SK-N-SH (cell line): ENCODE measurements around the gene IL21R. TPM values are rescaled to one million over a fixed set of nuclear protein-coding genes. Genes with fewer than 3 reads are reported as not detected.

Experiments
- CTCF ChIA-PET: fragments of 300-600, 350-600 bp; formaldehyde crosslinking; extraction: SDS; loops from one replicate; lab custom pipeline; 2021; lab: Yijun Ruan, JAX
- POLR2A ChIA-PET: fragments of 350-600 bp; sonication (Branson Sonifier 250); formaldehyde crosslinking; extraction: SDS; loops from one replicate; lab custom pipeline; 2020; ENCODE audit warnings: antibody characterized with exemption, inconsistent platforms; lab: Yijun Ruan, JAX
- DNase-seq: peaks from one replicate; pipeline ENCODE4 v3.0.0; 2012
- H2AFZ ChIP-seq: fragments of 200-600 bp; sonication (generic); 2 replicates; pipeline ENCODE4 v1.8.1; 2016; ENCODE audit warnings: antibody characterized with exemption, mild to moderate bottlenecking, low read depth
- H3F3A ChIP-seq: fragments of 200-600 bp; sonication (generic); replicated peaks from 2 replicates; pipeline ENCODE3; 2016; ENCODE audit warnings: antibody characterized with exemption, mild to moderate bottlenecking; ENCODE audit not compliant: insufficient read depth
- H3K27ac ChIP-seq, 2 experiments: fragments of 200-500 bp in 1 of 2; fragments of 200-600 bp in 1 of 2; sonication (Bioruptor generic) in 1 of 2; sonication (generic), shearing (Covaris generic) in 1 of 2; 2 replicates each; pipeline versions ENCODE4 v1.5.1 to v1.6.1; 2014 to 2016; ENCODE audit warnings: low read depth in 2 of 2, inconsistent platforms in 1 of 2, low read length in 1 of 2, mild to moderate bottlenecking in 1 of 2, mixed read lengths in 1 of 2
- H3K27me3 ChIP-seq: fragments of 200-600 bp; sonication (generic), shearing (Covaris generic); 2 replicates; pipeline ENCODE4 v1.6.1; 2016; ENCODE audit warnings: mixed run types; ENCODE audit not compliant: insufficient read depth
- H3K36me3 ChIP-seq, 2 experiments: fragments of 200-500 bp in 1 of 2; fragments of 200-600 bp in 1 of 2; sonication (Bioruptor generic) in 1 of 2; sonication (generic) in 1 of 2; replicated peaks in 1 of 2; 2 replicates each; pipeline versions ENCODE3 to v1.5.1; 2014 to 2016; ENCODE audit warnings: low read length in 1 of 2, mild to moderate bottlenecking in 1 of 2; ENCODE audit not compliant: insufficient read depth in 2 of 2, control insufficient read depth in 1 of 2
- H3K4me1 ChIP-seq, 2 experiments: fragments of 200-500 bp in 1 of 2; fragments of 200-600 bp in 1 of 2; sonication (Bioruptor generic) in 1 of 2; sonication (generic), shearing (Covaris generic) in 1 of 2; 2 replicates each; pipeline versions ENCODE4 v1.5.1 to v1.6.1; 2014 to 2016; ENCODE audit warnings: low read depth in 1 of 2, low read length in 1 of 2, mixed run types in 1 of 2; ENCODE audit not compliant: insufficient read depth in 2 of 2, control insufficient read depth in 1 of 2
- H3K4me2 ChIP-seq: fragments of 200-600 bp; sonication (generic), shearing (Covaris generic); 2 replicates; pipeline ENCODE4 v1.6.1; 2017; ENCODE audit warnings: mixed run types
- H3K4me3 ChIP-seq, 2 experiments: fragments of 200-500 bp in 1 of 2; fragments of 200-600 bp in 1 of 2; sonication (Bioruptor generic) in 1 of 2; sonication (generic), shearing (Covaris generic) in 1 of 2; 2 replicates each; pipeline versions ENCODE4 v1.5.1 to v1.8.1; 2014 to 2016; ENCODE audit warnings: low read depth in 2 of 2, inconsistent platforms in 1 of 2, low read length in 1 of 2, mild to moderate bottlenecking in 1 of 2, mixed read lengths in 1 of 2, moderate library complexity in 1 of 2
- H3K79me2 ChIP-seq: fragments of 200-600 bp; sonication (generic); 2 replicates; pipeline ENCODE4 v1.8.1; 2017; ENCODE audit warnings: mild to moderate bottlenecking; ENCODE audit not compliant: insufficient read depth
- H3K9ac ChIP-seq: fragments of 200-600 bp; sonication (generic); 2 replicates; pipeline ENCODE4 v1.6.1; 2017; ENCODE audit warnings: mixed run types
- H3K9me2 ChIP-seq: fragments of 200-600 bp; sonication (generic); 2 replicates; pipeline ENCODE4 v1.6.1; 2017; ENCODE audit warnings: mixed run types
- H3K9me3 ChIP-seq: fragments of 200-600 bp; sonication (generic); 2 replicates; pipeline ENCODE4 v1.6.1; 2017; ENCODE audit warnings: mixed run types, mild to moderate bottlenecking, moderate library complexity
- H4K20me1 ChIP-seq: fragments of 200-600 bp; sonication (generic); 2 replicates; pipeline ENCODE4 v1.6.1; 2017; ENCODE audit warnings: mild to moderate bottlenecking, mixed run types; ENCODE audit not compliant: insufficient read depth
- CHD2 ChIP-seq: fragments of 150-350 bp; IDR thresholded peaks from 2 replicates; pipeline ENCODE4 v1.6.1; 2018; ENCODE audit warnings: low read length; ENCODE audit not compliant: partially characterized antibody
- ELF1 ChIP-seq: IDR thresholded peaks from 2 replicates; pipeline ENCODE4 v1.4.0; 2012
- EP300 ChIP-seq, 2 experiments: IDR thresholded peaks; 2 replicates each; pipeline versions ENCODE4 v1.4.0 to v1.6.1; 2012; ENCODE audit warnings: borderline replicate concordance in 1 of 2, low read depth in 1 of 2, low read length in 1 of 2
- FOSL2 ChIP-seq: IDR thresholded peaks from 2 replicates; pipeline ENCODE4 v1.4.0; 2012; ENCODE audit warnings: low read depth, mild to moderate bottlenecking, moderate library complexity, borderline replicate concordance
- FOXJ3 ChIP-seq: sonication (generic); formaldehyde crosslinking; IDR thresholded peaks from 2 replicates; pipeline ENCODE4 v1.5.1; 2020; ENCODE audit warnings: mild to moderate bottlenecking, missing genetic modification reagents
- FOXM1 ChIP-seq: IDR thresholded peaks from 2 replicates; pipeline ENCODE4 v1.4.0; 2012; ENCODE audit warnings: low read depth, mild to moderate bottlenecking
- MAX ChIP-seq: IDR thresholded peaks from 2 replicates; pipeline ENCODE4 v1.4.0; 2012; ENCODE audit warnings: low read depth
- MEF2A ChIP-seq: IDR thresholded peaks from 2 replicates; pipeline ENCODE4 v1.4.0; 2012; ENCODE audit warnings: low read depth, borderline replicate concordance
- NFIC ChIP-seq: IDR thresholded peaks from 2 replicates; pipeline ENCODE4 v1.4.0; 2012; ENCODE audit warnings: borderline replicate concordance
- RAD21 ChIP-seq: IDR thresholded peaks from 2 replicates; pipeline ENCODE4 v1.6.1; 2012; ENCODE audit warnings: mild to moderate bottlenecking, low read length
- REST ChIP-seq: IDR thresholded peaks from 2 replicates; pipeline ENCODE4 v1.6.1; 2012; ENCODE audit warnings: mild to moderate bottlenecking, low read depth, low read length, moderate library complexity
- RXRA ChIP-seq: IDR thresholded peaks from 2 replicates; pipeline ENCODE4 v1.4.0; 2012; ENCODE audit warnings: low read depth, mild to moderate bottlenecking, borderline replicate concordance
- TAF1 ChIP-seq: IDR thresholded peaks from 2 replicates; pipeline ENCODE4 v1.6.1; 2012; ENCODE audit warnings: low read depth, mild to moderate bottlenecking, low read length, moderate library complexity, borderline replicate concordance
- TCF12 ChIP-seq: IDR thresholded peaks from 2 replicates; pipeline ENCODE4 v1.4.0; 2012
- TEAD4 ChIP-seq: IDR thresholded peaks from 2 replicates; pipeline ENCODE4 v1.4.0; 2012; ENCODE audit warnings: mild to moderate bottlenecking, borderline replicate concordance; ENCODE audit not compliant: insufficient read depth
- USF1 ChIP-seq: IDR thresholded peaks from 2 replicates; pipeline ENCODE4 v1.4.0; 2012; ENCODE audit warnings: low read depth, borderline replicate concordance
- USF2 ChIP-seq: fragments of 150-350 bp; IDR thresholded peaks from 2 replicates; pipeline ENCODE4 v1.6.1; 2017; ENCODE audit warnings: antibody characterized with exemption, low read length, low read depth, borderline replicate concordance
- ZBTB33 ChIP-seq: IDR thresholded peaks from 2 replicates; pipeline ENCODE4 v1.4.0; 2012; ENCODE audit warnings: low read depth, borderline replicate concordance
- WGBS: methylation state at CpG from one replicate; pipeline ENCODE4 v1.1.6; 2017; ENCODE audit warnings: low lambda C conversion rate; 5-methylcytosine and 5-hydroxymethylcytosine counted together
- polyA plus RNA-seq, 3 experiments: library from polyadenylated mRNA; depleted of rRNA; stranded (reverse); fragments of >200 nt; gene quantifications; 2 replicates each; pipeline ENCODE4 v1.2.3, GENCODE V29; 2012
- TF ChIP-seq, protein P1 (sequence below): IDR thresholded peaks from 2 replicates; pipeline ENCODE4; 2012

The IL21R gene
- polyA plus RNA-seq, 1 of the 3 experiments (the other 2 are of a cell fraction): 0.13 TPM

DNA sequence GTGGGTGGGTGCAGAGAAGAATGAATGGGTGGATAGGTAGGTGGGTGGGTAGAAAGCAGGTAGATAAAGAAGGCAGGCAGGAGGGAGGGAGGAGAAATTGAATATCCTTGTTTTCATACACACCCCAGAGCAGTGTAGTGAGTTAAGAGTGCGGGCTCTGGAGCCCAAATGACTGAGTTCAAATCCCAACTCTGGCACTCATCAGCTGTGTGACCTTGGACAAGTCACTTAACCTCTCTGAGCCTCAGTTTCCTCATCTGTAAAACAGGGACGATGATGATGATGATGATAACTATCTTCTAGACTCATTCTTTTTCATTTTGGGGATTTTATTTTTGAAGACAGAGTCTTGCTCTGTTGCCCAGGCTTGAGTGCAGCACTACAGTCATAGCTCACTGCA lies 2.0 kb upstream of the IL21R start:
- H3K79me2 ChIP-seq: no peaks in the 10 kb centered on the region
- CTCF ChIA-PET: interaction anchor here (1.6 to 2.3 kb wide), 2 partner anchors 10 to 166 kb away, joined by 4 to 6 read pairs; no protein-coding TSS in a partner anchor
- DNase-seq: no peak
- TF ChIP-seq TEAD4: no peak
- TF ChIP-seq ZBTB33: no peak
- TF ChIP-seq RAD21: no peak
- no peak for TF ChIP-seq MAX
- no peak for TF ChIP-seq TCF12
- no peak for TF ChIP-seq ELF1
- TF ChIP-seq FOXJ3 (CRISPR knock-in tag): no peak
- no peak for TF ChIP-seq FOSL2
- no peak for TF ChIP-seq MEF2A
- no peak for TF ChIP-seq NFIC
- TF ChIP-seq CHD2: no peak
- TF ChIP-seq USF2: no peak
- no peak for TF ChIP-seq USF1
- TF ChIP-seq RXRA: no peak
- TF ChIP-seq, protein P1, sequence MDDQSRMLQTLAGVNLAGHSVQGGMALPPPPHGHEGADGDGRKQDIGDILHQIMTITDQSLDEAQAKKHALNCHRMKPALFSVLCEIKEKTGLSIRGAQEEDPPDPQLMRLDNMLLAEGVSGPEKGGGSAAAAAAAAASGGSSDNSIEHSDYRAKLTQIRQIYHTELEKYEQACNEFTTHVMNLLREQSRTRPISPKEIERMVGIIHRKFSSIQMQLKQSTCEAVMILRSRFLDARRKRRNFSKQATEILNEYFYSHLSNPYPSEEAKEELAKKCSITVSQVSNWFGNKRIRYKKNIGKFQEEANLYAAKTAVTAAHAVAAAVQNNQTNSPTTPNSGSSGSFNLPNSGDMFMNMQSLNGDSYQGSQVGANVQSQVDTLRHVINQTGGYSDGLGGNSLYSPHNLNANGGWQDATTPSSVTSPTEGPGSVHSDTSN: no peak
- no peak for TF ChIP-seq TAF1
- TF ChIP-seq FOXM1: no peak
- no peak for TF ChIP-seq REST
- TF ChIP-seq EP300 (IDR thresholded peaks at IDR 0.05; ENCODE audit: borderline replicate concordance in 1 of 2, low read depth in 1 of 2, low read length in 1 of 2): no peak
- no peak overlapping the region for H3K9ac ChIP-seq
- no peak overlapping the region for H3K4me2 ChIP-seq
- POLR2A ChIA-PET: no interaction called here
- no peaks in the 10 kb centered on the region for H3K9me2 ChIP-seq
- no peaks in the 10 kb centered on the region for H4K20me1 ChIP-seq
- H3K4me1 ChIP-seq: peaks cover 0 to 13% of the 10 kb centered on the region in 2 experiments; a peak in 2 of 4 replicates
- H3F3A ChIP-seq: peaks cover 9% of the 10 kb centered on the region
- no peak overlapping the region for H3K27ac ChIP-seq
- no peaks in the 10 kb centered on the region for H3K27me3 ChIP-seq
- WGBS: 48% methylated on average over 2 of the region's 2 CpGs
- H3K9me3 ChIP-seq: peaks cover 3% of the 10 kb centered on the region
- H2AFZ ChIP-seq: no peak overlapping the region
- no peak overlapping the region for H3K4me3 ChIP-seq
- no peaks in the 10 kb centered on the region for H3K36me3 ChIP-seq
